NCI-H187 (cell line): ENCODE results near the gene BCKDK.
"Not testable (repeated sequence)": the region's sequence is repeated elsewhere in the genome, so short reads cannot be mapped to it uniquely, and the experiment has no call there.

ENCODE experiments used
- DNase-seq, 2 experiments: peaks; one replicate each; lab custom pipeline; 2025; lab: John Stamatoyannopoulos, UW

BCKDK gene

GRCh38 chr16:31142109-31143010 is 34.2 kb downstream of the BCKDK start:
- peak; percentile 81 to 87 for DNase-seq

GRCh38 chr16:31143011-31143693 is 35.0 kb downstream of the BCKDK start:
- DNase-seq, result no peak

GRCh38 chr16:31143694-31144148 is 35.5 kb downstream of the BCKDK start:
- no peak for DNase-seq

- not testable (repeated sequence) for DNase-seq
Observed at GRCh38 chr16:31144418-31144817, 36.2 kb downstream of the BCKDK start.

- no peak for DNase-seq
Observed at GRCh38 chr16:31145398-31145990, 37.3 kb downstream of the BCKDK start.

- no peak for DNase-seq
Observed at GRCh38 chr16:31147574-31147973, 39.4 kb downstream of the BCKDK start.

- no peak for DNase-seq
Observed at GRCh38 chr16:31148281-31148728, 40.1 kb downstream of the BCKDK start.

GRCh38 chr16:31148896-31149295 is 40.7 kb downstream of the BCKDK start:
- no peak for DNase-seq

- DNase-seq, result no peak
Observed at GRCh38 chr16:31149332-31149731, 41.1 kb downstream of the BCKDK start.

GRCh38 chr16:31149894-31150890 is 42.0 kb downstream of the BCKDK start, which contains the start of gene PRSS36:
Gene PRSS36, minus strand, starts transcription at chr16:31150066. Its CDS starts 31 bp downstream, at chr16:31150035.
- DNase-seq, result no peak

- DNase-seq, result not testable (repeated sequence)
Observed at GRCh38 chr16:31150976-31151375, 42.8 kb downstream of the BCKDK start.

- no peak for DNase-seq
Observed at GRCh38 chr16:31157136-31157535, 49.0 kb downstream of the BCKDK start.
